ENCODE results near the gene S1PR4. TPM values are rescaled to one million over a fixed set of nuclear protein-coding genes. Genes with fewer than 3 reads are reported as not detected.

S1PR4 gene
- total RNA-seq, 1 experiment from 2014 or later, result 0.26 TPM

- 0 out of 2 replicates have a peak, but pooled peaks cover 2% of the 10 kb centered on the region for H4K20me1 ChIP-seq (ENCODE audit: low read length)
- no peaks in the 10 kb centered on the region for H3F3A ChIP-seq (ENCODE audit: low read length, unreplicated experiment)
- intact Hi-C loops (cut with micrococcal nuclease), result no loop called here
- no peak overlapping the region for H3K4me2 ChIP-seq (ENCODE audit: low read length)
- no peak overlapping the region for H3K27ac ChIP-seq (ENCODE audit: low read length)
- ChIA-PET POLR2A (ENCODE audit: unreplicated experiment) (no interaction called here), CTCF (no interaction called here)
- H3K36me3 ChIP-seq (ENCODE audit: low read depth, low read length), result peaks cover 2% of the 10 kb centered on the region; the same call in 1 of the 2 replicates
- no peaks in the 10 kb centered on the region for H3K9me3 ChIP-seq (ENCODE audit: low read length)
- DNase-seq (no peak), ATAC-seq (no peak)
- H3K4me3 ChIP-seq (ENCODE audit: low read length), result no peak overlapping the region
- no peak for TF ChIP-seq EZH2 (IDR thresholded peaks at IDR 0.05; ENCODE audit: low read length, unreplicated experiment)
- no peak for TF ChIP-seq CTCF (conservative IDR thresholded peaks at IDR 0.05; ENCODE audit: low read depth, low read length)
- no peak for TF ChIP-seq EZH2phosphoT487 (IDR thresholded peaks at IDR 0.05; ENCODE audit: borderline replicate concordance, low read length)
- H3K4me1 ChIP-seq (ENCODE audit: insufficient read depth, low read length), result no peaks in the 10 kb centered on the region
- H3K9me2 ChIP-seq (replicated peaks; ENCODE audit: low read length), result no peaks in the 10 kb centered on the region
- no peak overlapping the region for H2AFZ ChIP-seq (ENCODE audit: low read length)
- BruUV-seq (replicated peaks), result TSS peak; percentile 15
- peaks cover 41% of the 10 kb centered on the region for H3K79me2 ChIP-seq (ENCODE audit: low read length)
- H3K9ac ChIP-seq (ENCODE audit: low read length), result no peak overlapping the region
- H3K27me3 ChIP-seq (ENCODE audit: low read length), result no peaks in the 10 kb centered on the region
Measured at GRCh38 chr19:3194106-3195087, 15.8 kb downstream of the S1PR4 start.

- Histone ChIP-seq H3K9me3 (ENCODE audit: low read length) (no peaks in the 10 kb centered on the region), H3K27me3 (ENCODE audit: low read length) (no peaks in the 10 kb centered on the region), H3K4me3 (ENCODE audit: low read length) (no peak overlapping the region), H3K27ac (ENCODE audit: low read length) (no peak overlapping the region), H3K79me2 (ENCODE audit: low read length) (peaks cover 22% of the 10 kb centered on the region), H3F3A (ENCODE audit: low read length, unreplicated experiment) (no peaks in the 10 kb centered on the region), H3K4me2 (ENCODE audit: low read length) (no peak overlapping the region), H3K4me1 (ENCODE audit: insufficient read depth, low read length) (no peaks in the 10 kb centered on the region), H3K9ac (ENCODE audit: low read length) (no peak overlapping the region), H4K20me1 (ENCODE audit: low read length) (no peaks in the 10 kb centered on the region), H3K36me3 (ENCODE audit: low read depth, low read length) (peaks cover 2% of the 10 kb centered on the region; the same call in 1 of the 2 replicates), H2AFZ (ENCODE audit: low read length) (no peak overlapping the region), H3K9me2 (replicated peaks; ENCODE audit: low read length) (no peaks in the 10 kb centered on the region)
- TF ChIP-seq EZH2phosphoT487 (IDR thresholded peaks at IDR 0.05; ENCODE audit: borderline replicate concordance, low read length), result no peak
- TF ChIP-seq CTCF (conservative IDR thresholded peaks at IDR 0.05; ENCODE audit: low read depth, low read length), result no peak
- TF ChIP-seq EZH2 (IDR thresholded peaks at IDR 0.05; ENCODE audit: low read length, unreplicated experiment), result no peak
- ATAC-seq (no peak), DNase-seq (no peak)
- ChIA-PET POLR2A (ENCODE audit: unreplicated experiment) (no interaction called here), CTCF (no interaction called here)
- intact Hi-C loops (cut with micrococcal nuclease), result no loop called here
- no TSS peak for BruUV-seq (replicated peaks)
Measured at GRCh38 chr19:3196064-3196932, 17.7 kb downstream of the S1PR4 start.
